NCI-H510A (cell line): ENCODE data around the gene MRAP.

Source experiments
- DNase-seq: peaks from one replicate; lab custom pipeline; 2025; lab: John Stamatoyannopoulos, UW

The MRAP gene

DNA sequence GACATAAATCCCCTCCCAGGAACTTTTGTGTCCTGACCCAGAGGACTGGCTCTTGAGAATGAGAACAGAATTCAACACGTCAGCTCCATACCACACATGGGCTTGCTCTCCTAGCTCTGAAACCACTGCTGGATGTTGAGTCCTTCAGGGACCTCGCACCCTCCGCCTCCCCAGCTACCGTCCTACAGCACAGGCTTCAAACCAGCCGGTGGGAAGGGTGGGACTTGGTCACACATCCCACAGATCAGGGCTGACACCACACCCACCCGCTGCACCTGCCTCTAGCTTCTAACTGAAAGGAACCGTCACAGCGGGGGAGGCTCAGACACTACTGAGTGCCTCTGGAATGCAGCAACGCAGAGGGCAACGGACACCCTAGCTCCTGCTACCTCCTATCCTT is 24.0 kb downstream of the MRAP start:
- DNase-seq: no peak

DNA sequence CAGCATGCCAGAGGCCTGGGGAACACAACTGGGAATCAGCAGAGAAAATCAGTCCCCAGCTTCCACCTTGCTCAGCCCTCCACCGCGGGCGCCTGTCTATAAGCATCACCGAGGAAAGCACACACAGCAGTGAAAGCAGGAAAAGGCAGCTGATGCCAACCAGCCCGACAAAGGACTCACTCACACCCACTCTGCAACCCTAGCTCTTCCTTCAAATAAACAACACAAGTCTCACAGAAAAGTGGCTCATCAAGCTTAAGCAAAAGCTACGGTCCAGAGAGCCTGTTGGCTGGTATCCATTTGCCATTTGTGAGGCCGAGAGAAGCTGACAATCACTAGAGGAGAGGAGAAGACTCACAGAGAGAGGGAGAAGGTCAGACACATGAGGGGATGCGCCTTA is 27.1 kb downstream of the MRAP start:
- DNase-seq: no peak

DNA sequence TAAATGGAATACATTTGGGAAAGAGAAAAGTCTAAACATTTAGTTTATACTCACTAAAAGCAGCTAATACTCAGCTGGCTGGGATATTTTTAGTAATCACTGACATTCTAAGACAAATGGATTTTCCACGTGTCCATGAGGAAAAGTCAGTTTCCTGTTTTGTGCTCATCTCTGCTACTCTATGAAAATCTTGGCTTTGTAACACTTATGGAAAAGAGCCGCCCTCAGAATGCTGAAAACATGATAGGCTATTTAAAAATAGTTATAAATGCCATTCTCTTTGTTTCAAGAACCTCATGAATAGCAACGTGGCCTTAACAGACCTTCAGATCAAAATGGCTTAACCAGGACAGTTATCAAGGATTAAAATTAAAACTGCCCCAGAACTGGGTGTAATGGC is 29.9 kb downstream of the MRAP start:
- no peak for DNase-seq

DNA sequence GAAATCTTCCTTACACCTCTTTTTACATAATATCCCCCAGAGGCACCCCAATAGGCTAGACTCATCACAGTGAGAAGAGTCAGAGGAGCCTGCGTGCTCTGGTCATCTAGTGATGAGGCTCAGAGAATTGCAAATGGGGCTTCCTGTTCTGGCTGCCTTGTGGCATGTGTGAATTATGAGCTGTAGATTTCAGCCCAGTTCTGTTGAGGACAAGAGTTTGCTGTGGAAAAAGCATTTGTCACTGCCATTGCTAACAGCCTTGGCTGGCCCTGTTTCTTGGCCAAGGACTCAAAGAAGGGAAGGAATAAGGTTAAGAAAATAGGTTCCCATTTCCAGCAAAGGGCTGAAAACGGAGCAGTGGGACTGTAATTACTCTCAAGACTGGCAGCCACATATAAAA is 30.7 kb downstream of the MRAP start:
- DNase-seq: no peak

DNA sequence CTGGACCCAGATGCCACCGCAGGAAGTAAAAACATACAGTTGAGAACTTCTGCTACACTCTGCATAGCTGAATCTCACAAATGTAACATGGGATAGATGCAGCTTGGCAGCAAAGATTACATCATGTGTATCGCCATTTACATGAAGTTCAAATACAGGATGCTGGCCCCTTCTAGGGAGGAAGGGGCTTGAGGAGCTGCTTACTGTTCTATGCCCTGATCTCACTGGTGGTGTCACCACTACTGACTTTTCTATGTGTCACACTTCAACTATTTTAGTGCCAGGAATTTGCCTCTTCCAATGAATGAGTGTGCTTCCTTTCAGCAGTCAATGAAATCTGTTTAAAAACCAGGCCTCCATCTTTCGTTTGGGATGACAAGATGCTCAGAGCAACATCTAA is 31.1 kb downstream of the MRAP start:
- no peak for DNase-seq

DNA sequence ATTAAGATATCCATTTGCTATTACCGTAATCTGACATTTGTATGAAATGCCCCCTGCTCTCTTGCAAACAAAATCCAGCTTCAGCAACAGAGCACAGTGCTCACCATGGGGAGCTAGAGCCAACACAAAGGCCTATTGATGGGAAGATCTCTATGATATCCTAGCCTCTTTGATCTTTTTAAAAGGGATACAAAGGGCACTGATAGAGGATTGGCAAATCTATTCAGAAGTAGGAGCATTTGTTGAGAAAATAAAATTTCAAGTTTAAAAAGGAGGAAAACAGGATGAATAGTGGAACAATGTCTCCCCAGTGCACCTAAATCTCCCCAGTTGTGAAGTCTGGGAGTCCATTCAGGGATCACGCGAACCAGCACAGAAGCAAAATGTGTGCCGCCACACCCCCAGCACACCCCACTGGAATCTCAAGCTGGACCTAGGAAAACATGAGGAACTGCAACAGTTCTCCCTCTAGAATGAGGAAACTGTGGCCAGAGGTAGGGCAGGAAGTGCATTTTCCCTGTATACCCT is 32.2 kb downstream of the MRAP start:
- DNase-seq: no peak

DNA sequence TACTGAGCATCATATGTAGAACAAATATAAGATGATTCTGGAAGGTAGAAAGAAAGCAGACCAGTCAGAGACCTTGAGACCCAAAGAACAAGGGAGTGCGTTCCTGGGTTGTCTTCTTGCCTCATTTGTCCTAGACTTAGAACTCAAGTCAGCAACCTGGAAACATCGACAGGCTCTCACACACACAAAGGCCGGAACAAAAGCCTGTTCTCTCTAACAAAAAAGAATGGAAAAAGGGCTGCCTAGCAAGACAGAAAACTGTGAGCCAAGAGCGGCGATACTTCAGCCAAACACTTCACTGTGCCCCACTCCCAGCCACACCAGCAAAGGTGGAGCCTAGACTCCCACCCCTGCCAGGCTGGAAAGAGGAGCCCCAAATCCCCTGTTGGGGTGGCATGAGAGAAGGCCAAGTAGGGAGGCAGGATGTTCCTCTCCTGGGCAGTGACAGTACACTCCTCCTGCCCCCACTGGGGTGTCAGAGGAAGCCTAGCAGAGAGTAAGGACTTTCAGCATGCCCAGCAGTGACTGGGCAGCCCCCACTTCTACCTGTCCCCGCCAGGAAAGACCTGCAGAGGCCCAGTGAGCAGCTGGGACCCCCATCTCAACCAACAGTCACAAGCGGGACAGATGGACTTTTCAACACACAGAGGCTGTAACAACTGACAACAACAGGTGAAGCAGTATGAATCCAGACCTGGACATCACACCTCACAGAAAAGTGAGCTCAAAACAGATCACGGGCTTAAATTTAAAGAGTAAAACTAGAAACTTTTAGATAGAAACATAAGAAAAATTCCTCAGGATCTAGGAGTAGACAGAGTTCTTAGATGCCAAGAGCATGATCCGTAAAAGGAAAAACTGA is 33.0 kb downstream of the MRAP start:
- DNase-seq: no peak

DNA sequence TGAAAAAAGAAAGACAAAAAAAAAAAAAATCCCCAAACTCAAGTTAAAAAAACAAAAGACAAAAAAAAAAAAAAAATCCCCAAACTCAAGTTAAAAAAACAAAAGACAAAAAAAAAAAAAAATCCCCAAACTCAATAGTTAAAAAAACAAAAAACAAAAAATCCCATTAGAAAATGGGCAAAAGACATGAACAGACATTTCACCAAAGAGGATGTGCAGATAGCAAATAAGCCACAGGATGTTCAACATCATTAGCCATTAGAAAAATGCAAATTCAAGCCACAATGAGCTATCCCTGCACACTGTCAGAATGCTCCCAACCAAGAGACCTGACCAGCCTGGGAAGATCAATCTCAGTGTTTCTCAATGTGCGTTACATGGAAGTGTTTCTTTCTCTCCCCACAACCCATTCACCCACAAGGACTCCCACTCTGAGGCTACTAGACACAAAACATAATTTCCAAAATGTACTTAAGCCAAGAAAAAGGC is 33.9 kb downstream of the MRAP start:
- no peak for DNase-seq

DNA sequence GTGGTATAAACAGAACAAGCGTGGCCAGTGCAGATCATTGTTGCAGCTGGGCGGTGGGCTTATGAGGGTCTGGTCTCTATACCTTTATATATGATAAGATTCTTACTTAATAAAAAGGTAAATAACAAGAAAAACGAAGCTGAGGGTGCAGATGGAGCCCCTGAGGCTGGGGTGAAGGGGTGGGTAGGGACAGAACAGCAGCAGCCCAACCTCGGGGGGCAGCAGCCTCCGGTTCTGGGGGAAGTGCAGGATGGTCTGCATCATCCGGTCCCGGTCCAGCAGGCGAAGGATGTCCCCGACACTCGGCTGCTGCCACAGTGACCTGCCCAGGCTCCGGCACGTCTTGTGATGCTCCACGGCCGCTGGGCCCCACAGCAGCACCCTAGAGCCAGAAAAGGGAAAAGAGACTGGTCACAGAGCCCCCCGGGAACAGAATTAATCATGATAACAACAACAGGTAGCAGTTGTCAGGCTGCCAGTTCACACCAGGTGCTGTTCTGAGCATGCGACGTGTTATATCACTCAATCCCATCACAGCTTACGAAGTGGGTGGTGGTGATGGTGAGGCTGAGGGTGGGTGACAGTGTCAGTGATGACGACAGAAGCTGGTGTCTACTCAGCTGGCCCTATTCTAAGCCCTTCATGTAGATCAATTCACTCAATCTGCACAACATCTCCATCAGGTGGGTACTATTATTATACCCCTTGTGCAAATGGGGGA is 35.5 kb downstream of the MRAP start:
- no peak for DNase-seq

DNA sequence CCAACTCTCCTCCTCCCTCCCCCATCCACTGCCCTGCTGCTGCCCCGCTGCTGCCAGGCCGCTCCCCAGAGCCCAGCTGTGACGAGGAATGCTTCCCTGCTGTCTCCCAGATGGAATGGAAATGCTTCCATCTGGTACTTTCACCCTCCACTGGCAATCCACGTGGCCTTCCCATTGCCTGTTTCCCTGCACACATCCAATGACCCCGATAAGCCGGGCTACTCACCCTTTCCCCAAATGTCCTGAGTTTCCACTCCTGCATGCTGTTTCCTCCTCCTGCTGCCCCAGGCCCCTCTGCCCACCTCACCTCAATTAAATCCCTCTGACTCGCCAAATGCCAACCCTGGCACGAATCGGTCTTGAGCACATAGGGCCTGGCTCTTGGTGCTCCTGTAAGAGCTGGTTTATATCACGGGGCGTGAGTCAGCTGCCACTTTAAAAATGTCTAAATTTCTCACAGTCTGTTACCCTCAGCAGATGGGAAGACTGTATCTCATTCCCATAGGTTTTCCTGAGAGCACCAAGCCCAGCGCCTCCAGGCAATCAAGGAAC is 36.4 kb downstream of the MRAP start:
- DNase-seq: no peak

DNA sequence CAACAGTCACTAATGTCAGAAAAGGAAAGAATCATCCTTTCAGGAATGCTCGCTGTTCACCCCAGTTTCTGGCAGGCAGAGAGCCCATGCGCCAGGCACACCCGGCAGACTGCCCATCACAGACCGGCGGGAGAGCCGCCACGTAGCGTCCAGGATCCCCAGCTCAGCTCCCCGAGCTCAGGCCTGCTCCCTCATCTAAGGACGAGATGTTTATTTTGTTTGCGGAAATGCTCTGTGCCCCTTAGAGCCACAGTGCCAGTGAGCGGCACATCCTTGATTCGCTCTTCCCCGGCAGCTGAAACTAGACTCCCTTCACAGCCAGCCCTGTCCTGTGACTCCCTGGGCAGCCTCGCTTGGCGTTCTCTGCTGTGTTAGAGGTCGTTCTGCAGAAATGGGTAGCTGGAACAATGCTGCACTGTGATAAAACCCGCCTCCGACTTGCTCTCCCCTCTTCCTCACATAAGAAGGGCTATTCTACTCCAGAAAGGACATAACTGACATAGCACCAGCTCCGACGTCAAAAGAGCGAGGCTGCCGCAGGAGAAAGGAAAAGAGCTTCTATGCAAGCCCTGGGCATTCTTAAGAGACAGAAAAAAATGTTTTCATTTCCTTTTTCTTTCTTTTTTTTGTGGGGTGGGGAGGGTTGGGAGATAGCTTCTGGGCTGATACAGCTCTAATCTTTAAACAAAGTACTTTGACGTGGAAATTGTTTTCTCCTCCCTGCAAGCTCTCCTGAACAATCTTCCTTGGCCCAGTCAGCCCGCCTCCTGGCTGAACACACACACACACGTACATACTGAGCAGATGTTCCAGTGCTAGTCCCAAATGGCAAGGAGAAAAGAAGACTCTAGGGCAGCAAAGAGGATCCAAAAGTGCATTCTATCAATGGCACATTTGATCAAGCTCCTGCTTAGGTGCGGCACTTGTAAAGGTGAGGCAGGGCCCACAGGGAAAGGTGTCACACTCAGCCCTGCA is 37.2 kb downstream of the MRAP start:
- DNase-seq: no peak

DNA sequence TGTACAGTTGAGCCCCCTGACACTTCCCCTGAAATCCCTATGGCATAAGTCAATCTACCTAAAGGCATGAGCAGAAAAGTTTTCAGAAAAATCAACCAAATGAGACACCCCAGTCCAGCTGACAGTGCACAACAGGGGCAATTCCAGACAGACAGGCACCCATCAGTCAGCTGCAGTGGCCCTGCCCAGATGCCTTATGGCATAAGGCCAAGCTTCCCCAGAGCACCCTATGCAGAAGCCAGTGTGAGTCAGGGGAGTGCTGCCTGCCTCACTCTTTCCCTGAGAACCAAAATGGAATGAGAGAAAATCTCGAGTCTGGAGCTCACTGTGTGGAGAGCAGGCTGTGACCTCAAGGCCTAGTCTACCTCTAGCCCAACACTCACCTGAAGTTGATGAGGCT is 38.1 kb downstream of the MRAP start:
- DNase-seq: no peak

DNA sequence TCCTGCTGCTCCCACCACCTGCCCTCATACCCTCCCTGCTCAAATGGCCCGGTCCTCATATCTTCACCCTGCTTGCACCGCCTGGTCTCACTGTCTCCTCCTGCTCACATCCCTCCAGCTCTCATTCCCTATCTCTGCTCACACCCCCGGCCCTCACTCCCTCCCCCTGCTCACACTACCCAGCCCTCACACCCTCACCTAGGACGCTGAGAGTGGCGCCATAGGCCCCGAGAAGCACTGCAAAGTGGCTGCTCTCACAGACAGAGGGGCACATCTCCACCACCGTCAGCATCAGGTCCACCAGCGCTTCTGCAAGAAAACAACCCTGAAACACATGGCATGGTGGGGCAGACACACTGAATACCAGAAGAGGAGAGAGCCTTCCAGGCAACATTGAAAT is 38.6 kb downstream of the MRAP start:
- no peak for DNase-seq

DNA sequence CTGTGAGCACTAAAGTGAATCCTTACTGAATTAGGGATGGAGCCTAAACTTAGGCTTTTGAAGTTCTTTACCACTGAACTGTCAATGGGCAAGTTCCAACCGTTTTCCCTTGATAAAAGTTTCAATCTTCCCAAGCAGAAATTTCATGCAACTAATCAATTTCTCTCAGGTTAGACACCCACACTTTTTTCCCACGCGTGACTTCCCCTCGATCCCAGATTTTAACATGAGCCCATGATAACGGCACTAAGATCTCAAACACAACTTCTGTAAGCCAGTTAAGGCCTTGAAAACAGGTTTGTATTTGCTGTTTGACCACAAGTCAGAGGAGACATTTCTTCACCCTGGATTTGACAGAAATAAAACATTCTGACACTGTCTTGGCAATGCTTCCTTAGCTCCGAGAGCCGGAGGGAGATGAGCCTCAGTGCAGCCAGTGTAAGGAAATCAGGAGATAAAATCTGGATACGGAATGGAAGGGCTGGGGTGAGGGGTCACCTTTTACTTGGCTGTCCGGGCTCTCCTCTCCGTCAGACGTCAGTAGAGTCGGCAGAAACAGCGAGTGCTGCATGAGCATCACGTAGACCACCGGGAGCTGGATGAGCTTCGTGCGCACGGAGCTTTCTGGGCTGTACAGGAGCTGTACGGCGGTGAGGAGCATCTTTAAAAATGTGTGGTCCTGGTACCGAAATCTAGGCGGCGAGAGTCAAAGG is 39.7 kb downstream of the MRAP start:
- no peak for DNase-seq

DNA sequence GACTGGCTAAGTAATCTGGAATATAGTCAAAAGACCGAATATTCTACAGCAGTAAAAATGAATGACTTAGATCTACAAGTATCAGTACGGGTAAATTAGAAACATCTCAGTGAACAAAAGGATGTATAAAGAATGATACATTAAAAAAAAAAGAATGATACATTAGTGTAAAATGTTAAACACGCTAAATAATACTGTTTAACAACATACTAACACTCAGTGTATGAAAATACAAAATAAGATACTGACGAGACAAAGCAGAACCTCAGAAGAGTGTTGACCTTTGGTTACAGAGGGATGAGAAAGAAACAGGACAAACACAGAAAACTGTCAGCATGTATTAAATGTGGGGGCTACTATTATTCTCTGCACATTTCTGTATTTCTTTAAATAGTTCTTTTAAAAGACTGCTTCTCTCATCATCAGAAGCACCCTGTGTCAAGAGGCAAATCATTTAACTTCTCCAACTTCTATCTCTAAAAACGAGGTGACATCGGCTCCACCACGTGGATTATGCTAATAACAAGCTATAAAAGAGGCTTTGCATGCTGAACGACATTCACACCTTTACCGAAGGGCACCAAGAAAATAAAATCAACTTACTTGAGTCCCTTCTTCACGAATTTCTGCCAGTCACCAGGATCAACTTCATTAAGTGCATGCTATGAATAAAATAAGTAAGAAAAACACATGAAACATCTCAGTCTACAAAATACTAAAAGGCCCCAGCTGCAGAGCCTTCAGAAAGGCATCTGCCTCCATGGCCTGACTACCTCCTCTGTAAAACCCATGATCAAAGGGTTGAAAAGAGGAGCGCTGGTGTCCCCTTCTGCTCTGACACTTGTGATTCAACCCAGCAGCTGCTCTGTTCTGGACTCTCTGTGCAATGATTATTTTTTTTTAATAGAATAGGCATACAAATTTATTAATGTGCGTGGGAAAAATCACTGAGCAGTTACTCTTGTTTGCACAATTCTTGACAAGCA is 42.5 kb downstream of the MRAP start:
- DNase-seq: no peak

DNA sequence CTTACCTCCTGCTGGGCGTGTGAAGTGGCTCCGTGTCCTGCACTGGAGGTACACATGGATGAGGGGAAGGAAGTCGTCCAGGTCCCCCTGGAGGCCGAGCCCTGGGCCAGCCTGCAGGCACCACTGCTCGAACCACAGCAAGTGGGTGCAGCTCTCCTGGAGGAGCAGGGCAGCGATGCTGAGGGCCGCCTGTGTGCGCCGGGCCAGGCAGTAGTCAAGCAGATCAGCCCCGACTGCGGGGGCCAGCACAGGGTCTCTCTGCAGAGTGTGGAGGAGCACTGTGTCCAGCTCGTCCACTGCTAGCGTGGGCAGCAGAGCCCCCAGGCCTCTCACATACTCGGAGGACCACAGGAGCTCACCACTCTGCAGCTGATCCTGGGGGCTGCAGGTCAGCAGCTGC is 48.3 kb downstream of the MRAP start:
- DNase-seq: no peak

DNA sequence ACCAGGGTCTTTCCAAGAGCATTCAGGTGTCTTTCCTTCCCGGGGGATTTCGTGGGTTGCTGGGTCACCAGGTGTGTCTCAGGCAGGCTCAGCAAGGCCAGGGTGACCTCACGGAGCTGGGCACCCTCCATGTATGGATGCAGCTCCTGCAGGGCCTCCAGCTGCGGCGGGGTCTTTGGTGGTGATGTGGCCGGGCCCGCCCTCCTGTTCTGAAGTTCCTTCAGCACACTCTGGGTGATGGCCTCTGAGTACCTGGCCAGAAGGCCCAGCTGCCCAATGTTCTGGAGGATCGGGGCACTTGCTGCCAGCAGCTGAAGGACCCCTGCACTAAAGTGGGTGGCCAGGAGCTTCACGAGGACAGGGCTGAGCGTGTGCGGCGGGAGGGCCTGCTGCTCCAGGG is 48.7 kb downstream of the MRAP start:
- no peak for DNase-seq

DNA sequence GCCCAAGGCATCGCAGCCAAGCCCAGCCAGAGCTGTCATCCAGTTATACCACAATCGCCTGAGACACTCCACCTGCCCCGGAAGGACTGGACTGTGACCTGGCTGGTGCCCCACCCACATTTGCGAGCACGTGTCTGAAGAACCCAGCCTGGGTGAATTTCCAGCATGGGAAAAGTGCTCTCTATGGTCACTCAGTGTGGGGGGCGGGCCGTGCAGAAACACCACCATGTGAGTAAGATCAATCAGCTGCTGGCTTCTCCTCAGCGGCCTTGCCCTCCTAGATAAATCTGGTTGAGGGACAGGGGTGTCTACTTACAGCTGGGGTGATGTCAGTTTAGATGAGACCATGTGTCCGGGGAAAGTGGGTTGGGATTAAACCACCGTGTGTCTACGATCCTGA is 49.3 kb downstream of the MRAP start:
- DNase-seq: no peak

DNA sequence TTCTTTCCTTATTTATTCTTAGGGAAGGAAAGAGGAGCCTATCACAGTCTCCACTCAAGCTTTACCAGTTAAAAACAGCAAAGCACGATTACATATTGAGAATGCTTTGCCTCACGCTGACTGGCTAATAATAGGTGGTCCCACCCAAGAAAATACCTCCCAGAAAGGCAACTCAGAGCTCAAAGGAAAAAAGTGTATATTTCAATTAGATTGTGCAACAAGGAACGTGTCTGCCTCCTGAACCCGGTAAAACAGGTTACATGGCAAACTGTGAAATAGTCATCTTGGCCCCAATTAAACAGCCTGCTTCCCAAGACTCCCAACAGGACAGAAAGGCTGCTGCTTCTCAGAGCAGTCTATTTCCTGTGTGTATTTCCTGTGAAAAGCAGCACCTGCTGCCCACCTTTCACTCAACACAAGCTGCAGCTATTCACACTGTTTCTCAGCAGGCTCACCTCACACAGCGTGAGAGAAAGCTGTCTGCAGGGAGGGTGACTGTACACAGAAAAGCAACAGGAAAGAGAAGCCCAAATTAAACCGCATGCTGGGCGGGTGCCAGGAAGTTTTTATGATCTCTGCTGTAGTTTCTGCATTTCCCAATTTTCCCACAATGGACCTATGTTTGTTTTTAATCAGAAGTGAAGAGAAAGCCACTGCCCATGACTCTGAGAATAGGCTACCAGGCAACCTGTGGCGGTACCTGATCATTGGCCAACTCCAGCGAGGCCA is 50.1 kb downstream of the MRAP start:
- no peak for DNase-seq
